Nephron (organoid): ENCODE data around the gene TLCD1.

ENCODE experiments used
- H3K27ac Mint-ChIP-seq, 3 experiments: 2 replicates each; pipeline ENCODE4 v1.8.0; 2020; ENCODE audit warnings: mixed read lengths in 3 of 3, mild to moderate bottlenecking in 2 of 3, moderate library complexity in 1 of 3
- H3K27me3 Mint-ChIP-seq: 2 replicates; pipeline ENCODE4 v1.8.0; 2021; ENCODE audit warnings: low read depth, mild to moderate bottlenecking, moderate library complexity, mixed read lengths
- H3K36me3 Mint-ChIP-seq: 2 replicates; pipeline ENCODE4 v1.8.0; 2020; ENCODE audit warnings: low read depth, mixed read lengths
- H3K4me1 Mint-ChIP-seq: 2 replicates; pipeline ENCODE4 v1.8.0; 2020; ENCODE audit warnings: mixed read lengths
- H3K4me3 Mint-ChIP-seq, 3 experiments: 2 replicates each; pipeline ENCODE4 v1.8.0; 2020; ENCODE audit warnings: mild to moderate bottlenecking in 3 of 3, mixed read lengths in 3 of 3, moderate library complexity in 2 of 3
- H3K9me3 Mint-ChIP-seq: 2 replicates; pipeline ENCODE4 v1.8.0; 2020; ENCODE audit warnings: mixed read lengths
- TF ChIP-seq, protein P1 (sequence below), 3 experiments: fragments of 200-600 bp; sonication (generic); IDR thresholded peaks; one replicate each; pipeline ENCODE4 v1.5.0; 2021; ENCODE audit warnings: antibody characterized with exemption in 3 of 3; ENCODE audit not compliant: unreplicated experiment in 3 of 3

TLCD1 gene

DNA sequence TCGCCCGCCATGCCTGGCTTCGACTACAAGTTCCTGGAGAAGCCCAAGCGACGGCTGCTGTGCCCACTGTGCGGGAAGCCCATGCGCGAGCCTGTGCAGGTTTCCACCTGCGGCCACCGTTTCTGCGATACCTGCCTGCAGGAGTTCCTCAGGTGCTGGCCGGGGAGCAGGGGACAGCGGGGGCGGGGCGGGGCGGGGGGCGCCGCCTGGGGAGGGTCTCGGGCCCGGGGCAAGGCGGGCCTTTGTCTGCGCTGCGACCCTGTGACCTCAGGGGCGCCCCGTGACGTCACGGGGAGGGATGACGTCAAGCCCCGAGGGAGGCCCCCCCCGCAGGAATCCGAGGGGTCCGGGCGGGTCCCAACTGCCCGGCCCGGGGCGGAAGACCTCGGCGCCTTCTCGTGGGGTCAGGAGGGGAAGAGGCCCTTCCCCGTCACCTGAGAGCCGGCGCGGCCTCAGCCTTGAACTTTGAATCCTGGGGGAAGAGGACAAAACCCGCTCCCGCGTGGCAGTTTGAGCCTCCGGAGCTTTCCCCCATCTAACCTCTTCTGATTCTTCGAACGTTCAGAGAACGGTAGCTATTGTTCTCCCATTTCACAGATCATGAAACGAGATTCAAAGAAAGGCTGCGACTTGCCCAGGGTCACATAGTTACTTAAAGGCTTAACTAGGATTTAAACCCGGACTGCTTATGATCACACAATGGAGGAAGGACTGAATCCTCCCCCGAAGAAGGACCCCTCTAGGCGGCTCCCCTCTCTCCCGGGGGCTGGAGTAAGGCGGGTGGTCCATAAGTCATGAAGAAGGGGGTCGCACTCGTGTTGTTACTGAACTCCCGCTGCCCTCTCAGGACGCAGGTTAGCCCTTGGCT, 18.3 kb upstream of the TLCD1 start:
- no peaks in the 10 kb centered on the region for H3K9me3 Mint-ChIP-seq
- peak overlapping the region; percentile 97 to 99 (median 98) for H3K4me3 Mint-ChIP-seq
- H3K36me3 Mint-ChIP-seq: peaks cover 21% of the 10 kb centered on the region
- H3K4me1 Mint-ChIP-seq: peaks cover 28% of the 10 kb centered on the region
- H3K27me3 Mint-ChIP-seq: no peaks in the 10 kb centered on the region
- TF ChIP-seq, protein P1, sequence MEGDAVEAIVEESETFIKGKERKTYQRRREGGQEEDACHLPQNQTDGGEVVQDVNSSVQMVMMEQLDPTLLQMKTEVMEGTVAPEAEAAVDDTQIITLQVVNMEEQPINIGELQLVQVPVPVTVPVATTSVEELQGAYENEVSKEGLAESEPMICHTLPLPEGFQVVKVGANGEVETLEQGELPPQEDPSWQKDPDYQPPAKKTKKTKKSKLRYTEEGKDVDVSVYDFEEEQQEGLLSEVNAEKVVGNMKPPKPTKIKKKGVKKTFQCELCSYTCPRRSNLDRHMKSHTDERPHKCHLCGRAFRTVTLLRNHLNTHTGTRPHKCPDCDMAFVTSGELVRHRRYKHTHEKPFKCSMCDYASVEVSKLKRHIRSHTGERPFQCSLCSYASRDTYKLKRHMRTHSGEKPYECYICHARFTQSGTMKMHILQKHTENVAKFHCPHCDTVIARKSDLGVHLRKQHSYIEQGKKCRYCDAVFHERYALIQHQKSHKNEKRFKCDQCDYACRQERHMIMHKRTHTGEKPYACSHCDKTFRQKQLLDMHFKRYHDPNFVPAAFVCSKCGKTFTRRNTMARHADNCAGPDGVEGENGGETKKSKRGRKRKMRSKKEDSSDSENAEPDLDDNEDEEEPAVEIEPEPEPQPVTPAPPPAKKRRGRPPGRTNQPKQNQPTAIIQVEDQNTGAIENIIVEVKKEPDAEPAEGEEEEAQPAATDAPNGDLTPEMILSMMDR (IDR thresholded peaks at IDR 0.05; ENCODE audit: unreplicated experiment in 3 of 3): no peak
- peak overlapping the region; percentile 95 to 100 (median 99) for H3K27ac Mint-ChIP-seq

DNA sequence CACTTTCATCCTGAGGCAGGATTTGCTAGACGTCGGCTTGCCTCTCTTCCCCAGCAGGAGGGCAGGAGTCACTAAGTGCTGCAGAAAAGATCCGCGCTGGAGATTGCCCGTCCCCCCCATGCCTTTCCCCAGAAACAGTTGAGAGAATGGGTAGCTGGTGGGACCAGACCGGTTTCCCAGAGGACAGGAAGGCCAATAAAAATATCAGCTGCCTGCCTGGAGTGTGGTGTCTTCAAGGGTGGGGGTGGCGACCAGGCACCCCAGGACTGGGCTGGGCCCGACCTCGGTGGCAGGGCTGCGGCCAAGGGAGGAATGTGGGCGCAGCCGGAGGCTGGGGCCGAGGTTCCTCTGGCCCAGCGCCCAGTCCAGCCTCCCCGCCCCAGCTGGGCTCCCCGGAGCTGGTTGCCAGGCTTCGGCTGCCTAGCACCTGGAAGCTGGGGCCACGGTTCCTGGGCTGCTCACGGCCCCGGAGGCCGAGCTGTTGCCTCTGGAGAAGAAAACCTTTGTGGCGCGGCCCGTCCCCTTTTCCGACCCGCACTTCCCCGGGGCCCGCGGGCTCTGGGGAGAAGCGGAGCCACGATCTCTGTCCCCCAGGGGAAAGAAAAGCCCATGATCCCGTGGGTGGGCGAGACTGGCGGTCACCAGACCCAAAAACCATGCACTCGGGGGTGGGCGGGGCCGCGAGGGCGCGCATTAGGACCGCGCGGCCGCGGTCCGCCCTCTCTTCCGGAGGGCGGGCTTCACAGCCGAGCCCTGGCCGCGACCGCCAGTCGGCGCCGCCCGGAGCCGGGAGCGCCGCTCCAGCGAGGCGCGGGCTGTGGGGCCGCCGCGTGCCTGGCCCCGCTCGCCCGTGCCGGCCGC, 17.4 kb upstream of the TLCD1 start, which contains the start of gene TRAF4:
TSS of gene TRAF4 (plus strand) at position 769 of the 861 bp plus-strand sequence. CDS start 102 bp downstream, outside the sequence.
- Mint-ChIP-seq H3K9me3 (no peaks in the 10 kb centered on the region), H3K27ac (peak within 1 kb of the TSS; percentile 95 to 100 (median 99)), H3K4me3 (peak within 1 kb of the TSS; percentile 97 to 99 (median 98)), H3K4me1 (peaks cover 22% of the 10 kb centered on the region), H3K27me3 (no peaks in the 10 kb centered on the region), H3K36me3 (peaks cover 14% of the 10 kb centered on the region)
- TF ChIP-seq, protein P1 (IDR thresholded peaks at IDR 0.05; ENCODE audit: unreplicated experiment in 3 of 3): no peak

DNA sequence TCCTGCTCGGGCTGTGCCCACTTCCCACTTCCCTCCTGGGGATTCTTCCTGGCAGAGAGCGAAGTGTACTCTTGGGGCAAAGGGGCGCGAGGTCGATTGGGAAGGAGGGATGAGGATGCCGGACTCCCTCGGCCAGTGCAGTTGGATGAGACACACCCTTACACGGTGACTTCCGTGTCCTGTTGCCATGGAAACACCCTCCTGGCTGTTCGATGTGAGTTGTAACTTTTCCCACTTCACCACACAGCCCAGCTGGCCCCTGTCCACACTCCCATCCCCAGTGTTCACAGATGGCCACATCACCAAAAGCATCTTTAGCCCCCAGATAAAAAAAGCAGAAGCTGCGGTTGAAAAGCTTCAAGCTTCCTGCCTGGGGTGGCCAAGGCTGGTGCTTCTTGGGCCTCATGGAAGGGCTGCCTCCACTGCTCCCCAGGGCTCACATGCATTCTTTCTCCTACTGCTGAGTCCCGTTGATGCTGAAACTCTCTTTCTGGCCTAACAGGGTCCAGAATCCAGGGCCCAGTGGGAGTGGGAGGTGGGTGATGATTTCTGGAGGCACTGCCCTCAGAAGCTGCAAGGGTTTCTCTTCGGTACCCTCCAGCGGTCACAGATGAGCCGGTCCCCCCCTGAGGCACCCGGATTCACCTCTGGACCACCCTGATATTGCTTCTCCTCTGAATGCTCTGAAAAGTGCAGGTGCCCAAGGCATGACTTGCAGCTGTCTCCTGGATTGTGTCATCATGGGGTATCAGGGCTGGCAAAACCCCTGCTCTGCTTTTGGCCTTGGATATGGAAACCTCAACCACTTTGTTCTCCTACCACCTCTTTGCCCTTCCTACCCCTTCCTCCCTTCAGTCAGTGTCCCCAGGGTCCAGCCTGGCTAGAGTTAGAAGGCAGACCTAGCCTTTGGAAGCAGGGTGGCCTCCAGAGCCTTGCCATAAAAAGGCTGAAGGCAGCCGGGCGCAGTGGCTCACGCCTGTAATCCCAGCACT, 15.6 kb upstream of the TLCD1 start:
- Mint-ChIP-seq H3K9me3 (no peaks in the 10 kb centered on the region), H3K4me1 (peaks cover 9% of the 10 kb centered on the region), H3K27ac (no peak overlapping the region)

DNA sequence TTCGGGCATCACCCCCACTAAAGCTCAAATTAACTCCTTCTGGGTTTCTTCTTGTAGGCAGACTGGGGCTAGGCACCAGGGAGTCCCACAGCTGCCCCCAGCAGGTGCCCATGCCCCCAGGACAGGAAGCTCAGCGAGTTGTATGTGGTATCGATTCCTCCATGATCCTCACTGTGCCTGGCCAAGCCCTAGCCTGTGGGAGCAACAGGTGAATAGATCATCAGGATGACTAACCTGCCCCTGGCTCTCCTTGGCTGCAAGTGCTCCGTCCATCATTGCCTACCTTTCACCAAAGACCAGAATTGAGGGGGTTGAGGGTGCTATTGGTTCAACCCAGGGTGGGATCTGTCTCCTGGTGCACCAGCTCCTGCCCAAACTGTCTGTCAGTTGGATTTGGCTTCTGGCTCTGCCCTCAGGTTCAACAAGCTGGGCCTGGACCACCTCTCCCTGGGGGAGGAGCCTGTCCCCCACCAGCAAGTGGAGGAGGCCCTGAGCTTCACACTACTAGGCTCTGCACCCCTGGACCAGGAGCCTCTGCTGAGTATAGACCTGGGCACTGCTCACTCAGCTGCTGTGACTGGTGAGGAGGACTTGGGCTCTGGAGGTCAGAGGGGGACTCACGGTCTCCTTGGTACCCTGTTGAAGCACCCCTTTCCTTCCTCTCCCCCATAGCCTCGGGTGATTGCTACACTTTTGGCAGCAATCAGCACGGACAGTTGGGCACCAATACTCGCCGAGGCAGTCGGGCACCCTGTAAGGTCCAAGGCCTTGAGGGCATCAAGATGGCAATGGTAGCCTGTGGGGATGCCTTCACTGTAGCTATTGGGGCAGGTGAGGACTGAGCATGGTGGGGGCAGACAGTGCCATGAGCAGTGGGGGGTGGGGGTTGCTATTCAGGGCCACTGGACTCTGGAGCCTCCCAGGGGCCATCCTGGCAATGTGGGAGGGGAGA, 14.6 kb upstream of the TLCD1 start:
- H3K27ac Mint-ChIP-seq: no peak overlapping the region
- no peaks in the 10 kb centered on the region for H3K4me1 Mint-ChIP-seq
- H3K4me3 Mint-ChIP-seq: peak overlapping the region in 1 of 3 experiments; percentile 17
- TF ChIP-seq, protein P1 (IDR thresholded peaks at IDR 0.05; ENCODE audit: unreplicated experiment in 3 of 3): no peak
- H3K36me3 Mint-ChIP-seq: peaks cover 6% of the 10 kb centered on the region
- no peaks in the 10 kb centered on the region for H3K27me3 Mint-ChIP-seq
- H3K9me3 Mint-ChIP-seq: no peaks in the 10 kb centered on the region

More for the DNA sequence above, 15.6 kb upstream of the TLCD1 start:
- Mint-ChIP-seq H3K36me3 (peaks cover 6% of the 10 kb centered on the region), H3K4me3 (peak overlapping the region in 2 of 3 experiments; percentile 17 to 36), H3K27me3 (no peaks in the 10 kb centered on the region)
- TF ChIP-seq, protein P1 (IDR thresholded peaks at IDR 0.05; ENCODE audit: unreplicated experiment in 3 of 3): no peak
